BLaER1 (cell line): Measurements from ENCODE around the gene PAEP.

Source experiments
- H3K27ac ChIP-seq: shearing (Covaris generic); formaldehyde crosslinking; 2 replicates; pipeline ENCODE4 v1.8.1; 2022
- H3K27me3 ChIP-seq: shearing (Covaris generic); formaldehyde crosslinking; 2 replicates; pipeline ENCODE4 v1.8.1; 2022
- H3K36me3 ChIP-seq: shearing (Covaris generic); formaldehyde crosslinking; 2 replicates; pipeline ENCODE4 v1.8.1; 2022
- H3K4me1 ChIP-seq: shearing (Covaris generic); formaldehyde crosslinking; 2 replicates; pipeline ENCODE4 v1.8.1; 2022
- H3K4me2 ChIP-seq: shearing (Covaris generic); formaldehyde crosslinking; 2 replicates; pipeline ENCODE4 v1.8.1; 2022
- H3K4me3 ChIP-seq: shearing (Covaris generic); formaldehyde crosslinking; 2 replicates; pipeline ENCODE4 v1.8.1; 2022
- H3K9ac ChIP-seq: shearing (Covaris generic); formaldehyde crosslinking; 2 replicates; pipeline ENCODE4 v1.8.1; 2022
- H3K9me3 ChIP-seq: shearing (Covaris generic); formaldehyde crosslinking; 2 replicates; pipeline ENCODE4 v1.8.1; 2022
- H4K20me1 ChIP-seq: shearing (Covaris generic); formaldehyde crosslinking; 2 replicates; pipeline ENCODE4 v1.8.1; 2022
- Cebpa-rat ChIP-seq: shearing (Covaris generic); IDR thresholded peaks from 2 replicates; pipeline ENCODE4 v1.8.1; 2022

Gene PAEP

GRCh38 chr9:135575995-135576631 is 14.6 kb downstream of the PAEP start:
- H3K27me3 ChIP-seq, result no peaks in the 10 kb centered on the region
- H3K4me3 ChIP-seq, result no peak overlapping the region
- no peak overlapping the region for H3K4me2 ChIP-seq
- no peaks in the 10 kb centered on the region for H3K9me3 ChIP-seq
- no peaks in the 10 kb centered on the region for H4K20me1 ChIP-seq
- no peaks in the 10 kb centered on the region for H3K36me3 ChIP-seq
- no peak for TF ChIP-seq Cebpa-rat
- H3K27ac ChIP-seq, result no peak overlapping the region
- H3K9ac ChIP-seq, result no peak overlapping the region
- no peaks in the 10 kb centered on the region for H3K4me1 ChIP-seq

- Histone ChIP-seq H3K4me2 (no peak overlapping the region), H3K9ac (no peak overlapping the region), H3K4me1 (no peaks in the 10 kb centered on the region), H3K9me3 (no peaks in the 10 kb centered on the region), H4K20me1 (no peaks in the 10 kb centered on the region), H3K4me3 (no peak overlapping the region), H3K36me3 (no peaks in the 10 kb centered on the region), H3K27ac (no peak overlapping the region), H3K27me3 (no peaks in the 10 kb centered on the region)
- no peak for TF ChIP-seq Cebpa-rat
These were observed 15.7 kb downstream of the PAEP start for GRCh38 chr9:135577256-135577655.

GRCh38 chr9:135579356-135579755 is 17.8 kb downstream of the PAEP start:
- no peaks in the 10 kb centered on the region for H4K20me1 ChIP-seq
- H3K27ac ChIP-seq, result no peak overlapping the region
- no peak overlapping the region for H3K9ac ChIP-seq
- H3K27me3 ChIP-seq, result no peaks in the 10 kb centered on the region
- peaks cover 7% of the 10 kb centered on the region for H3K4me1 ChIP-seq
- H3K36me3 ChIP-seq, result no peaks in the 10 kb centered on the region
- no peak overlapping the region for H3K4me2 ChIP-seq
- no peaks in the 10 kb centered on the region for H3K9me3 ChIP-seq
- no peak overlapping the region for H3K4me3 ChIP-seq
- TF ChIP-seq Cebpa-rat, result no peak

GRCh38 chr9:135579889-135580660 is 18.5 kb downstream of the PAEP start:
- H3K9ac ChIP-seq, result no peak overlapping the region
- peaks cover 14% of the 10 kb centered on the region for H3K4me1 ChIP-seq
- H3K4me2 ChIP-seq, result no peak overlapping the region
- TF ChIP-seq Cebpa-rat, result no peak
- H3K4me3 ChIP-seq, result no peak overlapping the region
- H3K27me3 ChIP-seq, result no peaks in the 10 kb centered on the region
- no peaks in the 10 kb centered on the region for H3K36me3 ChIP-seq
- no peak overlapping the region for H3K27ac ChIP-seq
- no peaks in the 10 kb centered on the region for H3K9me3 ChIP-seq
- no peaks in the 10 kb centered on the region for H4K20me1 ChIP-seq

GRCh38 chr9:135580664-135581380 is 19.3 kb downstream of the PAEP start:
- Histone ChIP-seq H3K9me3 (no peaks in the 10 kb centered on the region), H3K4me1 (peaks cover 21% of the 10 kb centered on the region), H4K20me1 (no peaks in the 10 kb centered on the region), H3K36me3 (no peaks in the 10 kb centered on the region), H3K27me3 (no peaks in the 10 kb centered on the region), H3K27ac (no peak overlapping the region), H3K9ac (no peak overlapping the region), H3K4me2 (no peak overlapping the region), H3K4me3 (no peak overlapping the region)
- no peak for TF ChIP-seq Cebpa-rat

GRCh38 chr9:135581636-135582426 is 20.3 kb downstream of the PAEP start:
- peaks cover 31% of the 10 kb centered on the region for H3K4me1 ChIP-seq
- no peak overlapping the region for H3K9ac ChIP-seq
- no peaks in the 10 kb centered on the region for H4K20me1 ChIP-seq
- H3K27ac ChIP-seq, result no peak overlapping the region
- no peaks in the 10 kb centered on the region for H3K27me3 ChIP-seq
- no peaks in the 10 kb centered on the region for H3K36me3 ChIP-seq
- H3K9me3 ChIP-seq, result no peaks in the 10 kb centered on the region
- no peak overlapping the region for H3K4me3 ChIP-seq
- TF ChIP-seq Cebpa-rat, result no peak
- H3K4me2 ChIP-seq, result no peak overlapping the region

GRCh38 chr9:135582541-135582940 is 21.0 kb downstream of the PAEP start:
- H3K27ac ChIP-seq, result no peak overlapping the region
- H3K4me3 ChIP-seq, result no peak overlapping the region
- no peak overlapping the region for H3K4me2 ChIP-seq
- H3K9me3 ChIP-seq, result no peaks in the 10 kb centered on the region
- TF ChIP-seq Cebpa-rat, result no peak
- no peaks in the 10 kb centered on the region for H4K20me1 ChIP-seq
- no peaks in the 10 kb centered on the region for H3K27me3 ChIP-seq
- H3K9ac ChIP-seq, result no peak overlapping the region
- peaks cover 36% of the 10 kb centered on the region for H3K4me1 ChIP-seq
- no peaks in the 10 kb centered on the region for H3K36me3 ChIP-seq

- no peaks in the 10 kb centered on the region for H3K9me3 ChIP-seq
- peaks cover 42% of the 10 kb centered on the region for H3K4me1 ChIP-seq
- no peaks in the 10 kb centered on the region for H3K36me3 ChIP-seq
- no peak for TF ChIP-seq Cebpa-rat
- H3K9ac ChIP-seq, result no peak overlapping the region
- no peaks in the 10 kb centered on the region for H4K20me1 ChIP-seq
- H3K4me3 ChIP-seq, result no peak overlapping the region
- no peak overlapping the region for H3K4me2 ChIP-seq
- H3K27ac ChIP-seq, result no peak overlapping the region
- H3K27me3 ChIP-seq, result no peaks in the 10 kb centered on the region
These were observed 21.6 kb downstream of the PAEP start for GRCh38 chr9:135582966-135583687.

GRCh38 chr9:135583688-135584011 is 22.1 kb downstream of the PAEP start:
- H3K4me3 ChIP-seq, result no peak overlapping the region
- H3K4me2 ChIP-seq, result no peak overlapping the region
- H3K36me3 ChIP-seq, result no peaks in the 10 kb centered on the region
- no peaks in the 10 kb centered on the region for H3K27me3 ChIP-seq
- H3K4me1 ChIP-seq, result peaks cover 42% of the 10 kb centered on the region
- H3K9ac ChIP-seq, result no peak overlapping the region
- no peaks in the 10 kb centered on the region for H4K20me1 ChIP-seq
- TF ChIP-seq Cebpa-rat, result no peak
- no peak overlapping the region for H3K27ac ChIP-seq
- no peaks in the 10 kb centered on the region for H3K9me3 ChIP-seq
